ENCODE data around the gene ARHGAP28. TPM values are rescaled to one million over a fixed set of nuclear protein-coding genes. Genes with fewer than 3 reads are reported as not detected.

ARHGAP28 gene
- total RNA-seq, 2 donors from 2014 or later: 20.3 to 22.6 TPM

DNA sequence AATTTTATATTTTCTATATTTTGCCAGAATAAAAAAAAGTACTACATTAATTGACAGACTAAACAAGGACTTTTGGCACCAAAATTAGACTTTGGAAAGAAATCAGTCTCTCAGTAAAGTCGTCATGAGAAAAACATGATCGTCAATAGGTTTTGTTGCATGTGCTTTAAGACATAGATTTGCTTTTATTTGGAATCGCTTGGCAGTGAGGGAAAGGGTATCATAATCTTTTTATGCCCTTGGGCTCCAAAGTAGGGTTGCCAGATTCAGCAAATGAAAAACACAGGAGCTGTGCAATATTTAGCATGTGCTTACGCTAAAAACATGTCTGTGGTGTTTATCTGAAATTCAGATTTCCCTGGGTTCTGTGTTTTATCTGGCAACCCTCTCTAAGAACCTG lies 210.5 kb downstream of the ARHGAP28 start:
- Histone ChIP-seq H3K4me3 (no peak overlapping the region), H3K9me3 (no peaks in the 10 kb centered on the region), H3K36me3 (no peaks in the 10 kb centered on the region), H3K27me3 (replicated peaks; ENCODE audit: insufficient read depth) (no peaks in the 10 kb centered on the region), H3K4me1 (replicated peaks) (no peaks in the 10 kb centered on the region), H3K27ac (no peak overlapping the region)
- no peak for TF ChIP-seq POLR2AphosphoS5 (IDR thresholded peaks at IDR 0.05)
- TF ChIP-seq, protein P1, sequence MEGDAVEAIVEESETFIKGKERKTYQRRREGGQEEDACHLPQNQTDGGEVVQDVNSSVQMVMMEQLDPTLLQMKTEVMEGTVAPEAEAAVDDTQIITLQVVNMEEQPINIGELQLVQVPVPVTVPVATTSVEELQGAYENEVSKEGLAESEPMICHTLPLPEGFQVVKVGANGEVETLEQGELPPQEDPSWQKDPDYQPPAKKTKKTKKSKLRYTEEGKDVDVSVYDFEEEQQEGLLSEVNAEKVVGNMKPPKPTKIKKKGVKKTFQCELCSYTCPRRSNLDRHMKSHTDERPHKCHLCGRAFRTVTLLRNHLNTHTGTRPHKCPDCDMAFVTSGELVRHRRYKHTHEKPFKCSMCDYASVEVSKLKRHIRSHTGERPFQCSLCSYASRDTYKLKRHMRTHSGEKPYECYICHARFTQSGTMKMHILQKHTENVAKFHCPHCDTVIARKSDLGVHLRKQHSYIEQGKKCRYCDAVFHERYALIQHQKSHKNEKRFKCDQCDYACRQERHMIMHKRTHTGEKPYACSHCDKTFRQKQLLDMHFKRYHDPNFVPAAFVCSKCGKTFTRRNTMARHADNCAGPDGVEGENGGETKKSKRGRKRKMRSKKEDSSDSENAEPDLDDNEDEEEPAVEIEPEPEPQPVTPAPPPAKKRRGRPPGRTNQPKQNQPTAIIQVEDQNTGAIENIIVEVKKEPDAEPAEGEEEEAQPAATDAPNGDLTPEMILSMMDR (IDR thresholded peaks at IDR 0.05): no peak
- TF ChIP-seq POLR2A (IDR thresholded peaks at IDR 0.05): no peak
- WGBS: 42% methylated on average over 4 of the region's 4 CpGs
- no peak for DNase-seq (ENCODE audit: low spot score)
- intact Hi-C loops (cut with DNase I): no loop called here

DNA sequence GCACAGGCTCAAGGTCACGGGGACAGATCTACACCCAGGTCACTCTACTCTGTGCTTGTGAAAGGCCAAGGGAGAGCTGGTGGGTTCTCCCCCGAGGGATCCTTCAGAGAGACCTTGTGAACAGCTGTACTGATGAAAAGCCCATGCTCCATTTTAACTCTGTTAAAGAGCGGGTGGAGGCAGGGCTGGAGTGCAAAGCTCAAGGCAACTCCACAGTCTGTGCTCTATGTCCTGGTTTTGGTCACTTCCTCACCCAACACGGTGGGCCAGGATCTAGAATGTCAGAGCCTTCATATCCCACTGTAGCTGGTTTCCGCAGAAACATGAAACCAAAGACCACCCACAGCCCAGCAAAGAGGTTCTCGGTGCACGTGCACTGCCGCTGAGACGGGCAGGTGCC lies 210.9 kb downstream of the ARHGAP28 start:
- no peaks in the 10 kb centered on the region for H3K36me3 ChIP-seq
- H3K27ac ChIP-seq: no peak overlapping the region
- DNase-seq (ENCODE audit: low spot score): no peak
- TF ChIP-seq, protein P1 (IDR thresholded peaks at IDR 0.05): no peak
- H3K4me3 ChIP-seq: no peak overlapping the region
- H3K9me3 ChIP-seq: no peaks in the 10 kb centered on the region
- H3K4me1 ChIP-seq (replicated peaks): no peaks in the 10 kb centered on the region
- H3K27me3 ChIP-seq (replicated peaks; ENCODE audit: insufficient read depth): no peaks in the 10 kb centered on the region
- intact Hi-C loops (cut with DNase I): no loop called here
- WGBS: 88% methylated on average over 9 of the region's 9 CpGs

DNA sequence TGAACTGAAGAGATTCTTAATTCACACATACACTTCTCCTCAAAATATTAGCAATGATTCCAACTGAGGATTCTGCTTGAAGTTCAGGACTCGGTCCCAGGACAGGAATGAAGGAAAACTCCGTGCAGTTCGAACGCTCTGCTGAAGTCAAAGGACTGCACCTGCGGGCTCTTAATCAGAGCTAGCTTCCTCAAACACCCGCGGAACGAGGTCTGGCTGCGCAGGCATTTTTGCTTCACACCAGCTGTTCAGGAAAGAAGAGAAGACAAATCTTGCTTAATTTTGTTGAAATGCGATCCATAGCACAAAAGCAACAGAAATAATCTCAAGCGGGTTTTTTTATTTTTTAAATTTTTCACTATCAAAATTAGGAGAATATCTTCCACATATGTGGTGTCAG lies 212.5 kb downstream of the ARHGAP28 start:
- H3K27ac ChIP-seq: no peak overlapping the region
- no peak overlapping the region for H3K4me3 ChIP-seq
- intact Hi-C loops (cut with DNase I): no loop called here
- TF ChIP-seq, protein P1 (IDR thresholded peaks at IDR 0.05): no peak
- H3K9me3 ChIP-seq: no peaks in the 10 kb centered on the region
- no peaks in the 10 kb centered on the region for H3K4me1 ChIP-seq (replicated peaks)
- DNase-seq (ENCODE audit: low spot score): no peak
- 73% methylated on average over 11 of the region's 11 CpGs for WGBS
- no peaks in the 10 kb centered on the region for H3K36me3 ChIP-seq
- no peaks in the 10 kb centered on the region for H3K27me3 ChIP-seq (replicated peaks; ENCODE audit: insufficient read depth)

DNA sequence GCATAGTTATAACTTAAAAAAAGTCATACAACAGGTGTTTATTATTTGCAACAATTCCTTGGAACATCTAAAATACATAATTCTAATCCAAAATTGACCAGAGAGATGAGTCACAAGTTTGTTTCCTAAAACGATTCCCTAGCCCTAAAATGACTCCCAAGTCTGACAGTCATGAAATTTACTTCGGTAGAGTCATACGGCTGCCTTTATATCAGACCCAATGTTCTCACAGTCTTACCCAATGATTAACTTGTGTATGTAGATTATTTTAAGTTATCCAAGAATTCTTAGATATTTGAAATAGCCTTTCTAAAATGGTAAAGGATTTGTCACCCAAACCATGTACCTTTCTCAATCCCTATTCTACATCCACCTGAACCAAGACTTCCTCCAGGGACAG lies 213.2 kb downstream of the ARHGAP28 start:
- TF ChIP-seq POLR2A (IDR thresholded peaks at IDR 0.05): no peak
- TF ChIP-seq, protein P1 (IDR thresholded peaks at IDR 0.05): no peak
- TF ChIP-seq POLR2AphosphoS5 (IDR thresholded peaks at IDR 0.05): no peak
- intact Hi-C loops (cut with DNase I): no loop called here
- Histone ChIP-seq H3K27me3 (replicated peaks; ENCODE audit: insufficient read depth) (no peaks in the 10 kb centered on the region), H3K4me3 (no peak overlapping the region), H3K4me1 (replicated peaks) (no peaks in the 10 kb centered on the region), H3K27ac (peak overlapping the region in 1 of 2 donors; percentile 71), H3K9me3 (no peaks in the 10 kb centered on the region), H3K36me3 (no peaks in the 10 kb centered on the region)
- WGBS: 93% methylated on average over 3 of the region's 3 CpGs
- DNase-seq (ENCODE audit: low spot score): no peak

DNA sequence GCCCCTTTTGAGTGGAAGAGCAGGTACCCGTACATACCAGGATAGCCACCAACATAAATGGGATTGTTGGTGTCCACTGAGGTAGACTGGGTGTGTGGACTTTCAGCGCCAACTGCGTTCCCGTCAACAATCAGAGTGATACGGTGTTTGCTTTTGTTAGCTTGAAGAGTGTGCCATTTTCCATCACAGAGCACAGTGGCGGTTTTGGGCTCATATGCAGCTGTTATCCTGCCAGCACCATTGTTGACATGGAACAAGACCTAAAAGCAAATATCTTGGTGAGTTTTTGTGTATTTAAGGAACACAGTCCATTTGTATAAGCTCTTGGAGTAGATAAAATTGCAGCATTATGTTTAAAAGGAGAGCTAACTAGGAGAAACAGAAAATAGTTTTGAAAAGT lies 213.6 kb downstream of the ARHGAP28 start:
- Histone ChIP-seq H3K27ac (peak overlapping the region in 1 of 2 donors; percentile 71), H3K27me3 (replicated peaks; ENCODE audit: insufficient read depth) (no peaks in the 10 kb centered on the region), H3K9me3 (no peaks in the 10 kb centered on the region), H3K4me3 (no peak overlapping the region), H3K36me3 (no peaks in the 10 kb centered on the region), H3K4me1 (replicated peaks) (no peaks in the 10 kb centered on the region)
- TF ChIP-seq POLR2AphosphoS5 (IDR thresholded peaks at IDR 0.05) (peak; percentile 86), POLR2A (IDR thresholded peaks at IDR 0.05) (no peak)
- TF ChIP-seq, protein P1 (IDR thresholded peaks at IDR 0.05): no peak
- WGBS: 48% methylated on average over 6 of the region's 6 CpGs
- peak; percentile 71 for DNase-seq (ENCODE audit: low spot score)
- intact Hi-C loops (cut with DNase I): no loop called here

Data from prostate gland (tissue), 2 donors.